HL-60/S4 treated with retinoic acid at 250 ng/mL for 4 days and 3 days (cell line): Measurements from ENCODE around the gene RTL10.

ENCODE experiments used
- in situ Hi-C: fragments of 300-500 bp; cut with MboI; formaldehyde crosslinking; loops from 2 replicates; pipeline ENCODE4 v1.7.0; 2022; ENCODE audit warnings: low sequenced_read_pairs

RTL10 gene

DNA sequence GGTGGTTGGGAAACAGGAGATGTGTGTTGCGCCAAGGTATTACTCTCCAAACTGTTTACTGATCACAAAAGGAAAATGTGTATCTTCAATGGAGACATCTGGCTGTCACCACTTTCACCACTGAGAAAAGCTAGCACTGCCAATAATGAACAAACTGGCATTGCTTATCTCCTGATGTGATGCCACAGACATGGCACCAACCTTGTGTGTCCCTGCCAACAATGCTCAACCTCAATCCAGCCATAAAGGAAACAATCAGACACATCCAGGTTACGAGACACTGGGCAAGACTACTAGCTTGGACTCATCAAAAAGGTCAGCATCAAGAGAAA, 28.1 kb downstream of the RTL10 start:
- in situ Hi-C loops = no loop called here

DNA sequence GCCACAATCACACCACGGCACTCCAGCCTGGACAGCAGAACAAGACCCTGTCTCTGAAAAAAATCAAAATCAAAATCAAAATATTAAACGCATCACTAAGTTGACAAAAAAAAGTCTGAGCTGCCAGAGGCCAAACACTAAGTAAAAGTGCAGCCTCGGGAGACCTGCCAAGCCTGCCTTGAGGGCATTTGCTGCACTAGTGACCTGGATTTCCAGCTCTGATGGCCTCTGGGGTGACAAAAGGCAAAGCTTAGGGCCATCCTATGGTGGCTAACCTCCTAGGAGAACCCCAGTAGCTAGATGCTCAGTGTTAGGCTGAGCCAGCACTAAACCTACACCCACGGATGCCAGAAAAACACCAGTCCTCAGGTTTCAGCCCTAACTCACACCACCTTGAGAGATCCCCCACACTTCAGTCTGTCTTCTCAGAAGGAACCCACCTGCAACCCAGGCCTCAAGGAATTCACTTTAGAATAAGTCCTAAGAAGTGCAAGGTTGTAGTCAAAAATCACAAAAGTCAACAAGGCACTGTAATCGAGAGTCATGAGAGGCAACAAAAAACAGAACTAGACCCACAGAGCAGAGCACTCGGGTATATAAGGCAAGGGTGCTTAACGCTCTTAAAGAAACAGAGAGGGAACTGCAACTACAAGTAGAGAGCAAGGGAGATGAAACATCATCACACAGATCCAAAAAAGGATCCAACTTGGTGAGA, 28.6 kb downstream of the RTL10 start:
- in situ Hi-C loops = no loop called here

DNA sequence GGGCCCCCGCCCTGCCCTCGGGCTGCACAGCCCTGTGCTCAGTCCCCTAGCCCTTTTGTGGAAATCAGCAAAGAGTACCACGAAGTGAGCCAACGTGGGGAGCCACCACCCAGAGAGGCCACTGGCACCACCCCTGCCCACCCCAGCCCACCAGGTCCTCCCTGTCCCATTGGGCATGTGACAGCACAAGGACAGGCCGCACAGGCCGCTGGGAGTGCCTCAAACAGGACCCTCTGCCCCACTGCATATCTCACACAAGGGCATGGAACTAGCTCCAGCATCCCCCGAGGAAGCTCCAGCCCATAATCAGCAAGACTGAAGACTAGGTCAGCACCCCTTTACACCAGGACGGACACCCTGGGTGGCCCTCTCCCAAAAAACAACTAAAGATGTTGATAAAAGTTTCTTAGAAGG, 29.7 kb downstream of the RTL10 start:
- in situ Hi-C loops = no loop called here

DNA sequence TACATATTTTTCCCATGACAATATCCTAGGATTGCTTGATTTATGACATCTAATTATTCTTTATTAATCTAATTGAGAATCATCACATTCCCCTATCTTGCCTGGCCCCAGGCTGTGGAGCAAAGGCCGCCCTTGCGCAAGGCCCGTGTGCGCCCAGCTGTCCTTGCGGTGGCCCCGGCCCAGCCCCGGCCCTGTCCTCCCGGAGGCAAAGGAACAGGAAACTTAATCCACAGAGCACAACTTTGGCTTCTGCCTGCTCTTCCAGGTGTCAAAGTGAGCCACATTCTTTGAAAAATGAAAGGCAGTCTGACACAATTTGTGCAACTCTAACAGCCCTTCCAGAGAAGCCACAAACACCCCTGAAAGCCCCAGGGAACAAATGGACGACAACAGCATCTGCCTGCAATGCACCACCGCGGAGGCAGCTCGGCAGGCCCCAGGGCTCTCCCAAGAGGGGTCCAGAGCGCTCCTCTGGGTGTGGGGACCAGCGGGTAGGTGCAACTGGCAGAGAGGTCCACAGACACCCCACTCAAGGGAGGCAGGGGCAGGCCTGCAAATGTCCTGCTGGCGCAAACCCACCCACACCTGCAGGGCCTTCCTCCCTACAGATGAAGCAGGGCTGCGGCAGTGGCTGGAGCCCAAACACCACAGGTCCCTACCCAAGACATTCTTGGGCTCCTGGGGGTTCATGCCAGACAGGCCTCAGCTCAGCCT, 30.3 kb downstream of the RTL10 start:
- in situ Hi-C loops = no loop called here

DNA sequence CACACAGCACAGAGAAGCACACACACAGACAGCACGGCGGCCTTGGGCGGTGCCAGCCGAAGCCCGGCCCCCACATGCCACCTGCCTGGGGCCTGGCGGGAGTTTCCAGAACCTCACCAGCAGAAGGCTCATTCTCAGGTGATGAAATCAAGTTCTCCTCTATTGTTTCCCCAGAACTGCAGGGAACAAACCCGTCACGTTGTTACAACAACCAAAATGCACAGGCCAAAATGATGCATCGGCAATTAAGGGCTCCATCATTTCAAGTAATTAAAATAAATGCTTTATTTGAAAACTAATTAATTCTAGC, 30.8 kb downstream of the RTL10 start:
- in situ Hi-C loops = no loop called here

DNA sequence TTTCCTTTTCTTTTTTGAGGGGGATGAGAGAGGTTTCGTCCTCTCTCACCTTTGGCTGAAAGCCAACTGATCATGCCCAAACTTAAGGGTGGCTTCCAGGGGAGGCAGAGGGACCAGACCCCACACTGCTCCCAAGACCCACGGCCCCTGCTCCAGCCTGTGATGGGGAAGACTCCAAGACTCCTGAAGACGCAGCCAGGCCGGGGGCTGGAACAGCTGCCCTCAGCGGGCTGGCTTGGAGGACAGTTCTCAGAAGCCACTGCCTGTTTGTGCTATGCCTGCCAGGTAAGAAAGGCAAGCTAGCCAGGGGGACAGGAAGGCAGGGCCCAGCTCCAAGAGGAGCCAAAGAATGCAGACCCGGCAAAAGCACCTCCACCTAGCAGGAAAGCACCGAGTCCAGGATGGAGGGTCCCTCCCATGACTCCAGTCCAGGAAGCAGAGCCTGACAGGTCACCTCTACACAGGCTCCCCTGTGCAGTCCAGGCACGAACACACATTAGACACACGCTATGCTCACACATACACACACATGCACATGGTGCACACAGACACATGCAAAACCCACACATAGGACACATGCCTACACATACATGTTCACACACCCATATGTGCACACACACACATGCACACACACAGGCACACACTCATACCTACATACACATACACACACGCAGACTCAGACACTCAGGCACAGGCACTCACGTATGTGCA, 31.3 kb downstream of the RTL10 start:
- in situ Hi-C loops = no loop called here

DNA sequence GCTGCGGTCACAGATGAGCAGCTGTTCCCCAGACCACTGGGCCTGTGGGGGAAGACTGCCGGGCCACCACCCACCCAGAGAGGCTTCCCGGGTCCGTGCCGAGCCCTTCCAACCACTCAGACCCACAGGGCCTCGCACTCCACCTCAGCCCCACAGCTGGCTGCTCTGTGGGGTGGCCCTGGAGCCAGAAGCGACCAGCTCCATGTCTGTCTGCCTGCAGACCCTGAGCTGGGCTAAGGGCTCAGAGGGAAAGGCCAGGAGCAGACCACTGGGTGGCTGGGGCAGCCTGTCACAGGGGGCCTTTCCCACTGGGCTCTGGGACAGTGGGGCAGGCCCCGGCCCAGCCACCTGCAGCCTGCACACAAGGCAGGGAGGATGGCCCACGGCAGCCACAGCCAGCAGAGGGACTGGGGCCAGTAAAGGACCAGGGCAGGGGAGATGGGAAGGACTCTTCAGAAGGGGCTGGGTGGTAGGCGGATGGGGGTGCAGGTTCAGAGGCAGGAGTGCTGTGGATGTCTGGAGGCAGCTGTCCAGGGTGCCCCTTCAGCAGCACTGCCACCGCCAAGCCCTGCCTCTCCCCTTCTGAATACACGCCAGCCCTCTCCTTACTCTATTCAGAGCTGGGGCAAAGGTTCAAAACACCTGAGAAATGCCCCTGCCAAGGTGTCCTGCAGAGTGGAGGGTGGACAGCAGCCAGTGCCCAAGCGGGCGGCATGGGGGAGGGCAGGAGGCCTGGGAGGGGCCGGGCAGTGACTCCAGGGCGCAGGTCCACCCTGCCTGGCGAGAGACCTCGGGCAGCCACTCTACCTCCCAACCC, 32.2 kb downstream of the RTL10 start:
- in situ Hi-C loops = no loop called here

DNA sequence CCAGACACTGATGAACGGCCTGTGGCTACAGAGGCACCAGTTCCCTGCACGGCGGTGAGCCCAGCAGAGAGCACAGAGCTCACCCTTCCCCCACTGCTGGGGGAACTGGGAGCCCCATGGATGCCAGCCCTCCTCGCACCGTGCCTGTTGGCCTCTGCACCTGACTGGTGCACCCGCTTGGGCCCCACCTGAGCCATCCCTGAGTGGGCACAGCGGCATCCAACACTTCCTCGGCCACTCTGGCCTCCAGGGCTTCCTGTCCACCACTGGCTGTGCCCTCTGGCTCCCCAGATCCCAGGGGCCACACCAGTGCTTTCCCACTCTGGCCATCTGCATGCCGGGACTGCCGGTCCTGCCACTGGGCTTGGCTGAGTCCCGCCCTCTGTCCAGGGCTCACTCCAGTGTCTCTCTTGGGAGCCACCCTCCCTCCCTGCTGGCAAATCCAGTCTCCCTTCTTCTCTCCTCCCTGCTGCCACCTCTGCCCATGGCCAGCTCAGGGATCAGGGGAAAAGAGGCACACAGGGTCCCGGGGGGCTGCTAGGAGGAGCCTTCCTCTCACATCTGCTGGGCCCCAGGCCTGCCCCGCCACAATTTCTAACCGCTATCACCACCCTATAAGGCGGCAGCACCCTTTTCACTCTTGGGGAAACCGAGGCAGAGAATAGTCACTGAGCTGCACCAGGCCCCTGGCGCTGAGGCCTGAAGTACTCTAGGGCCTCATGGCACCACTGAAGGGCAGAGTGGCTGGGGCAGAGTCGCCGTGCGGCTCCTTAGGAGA, 33.0 kb downstream of the RTL10 start:
- in situ Hi-C loops = no loop called here

DNA sequence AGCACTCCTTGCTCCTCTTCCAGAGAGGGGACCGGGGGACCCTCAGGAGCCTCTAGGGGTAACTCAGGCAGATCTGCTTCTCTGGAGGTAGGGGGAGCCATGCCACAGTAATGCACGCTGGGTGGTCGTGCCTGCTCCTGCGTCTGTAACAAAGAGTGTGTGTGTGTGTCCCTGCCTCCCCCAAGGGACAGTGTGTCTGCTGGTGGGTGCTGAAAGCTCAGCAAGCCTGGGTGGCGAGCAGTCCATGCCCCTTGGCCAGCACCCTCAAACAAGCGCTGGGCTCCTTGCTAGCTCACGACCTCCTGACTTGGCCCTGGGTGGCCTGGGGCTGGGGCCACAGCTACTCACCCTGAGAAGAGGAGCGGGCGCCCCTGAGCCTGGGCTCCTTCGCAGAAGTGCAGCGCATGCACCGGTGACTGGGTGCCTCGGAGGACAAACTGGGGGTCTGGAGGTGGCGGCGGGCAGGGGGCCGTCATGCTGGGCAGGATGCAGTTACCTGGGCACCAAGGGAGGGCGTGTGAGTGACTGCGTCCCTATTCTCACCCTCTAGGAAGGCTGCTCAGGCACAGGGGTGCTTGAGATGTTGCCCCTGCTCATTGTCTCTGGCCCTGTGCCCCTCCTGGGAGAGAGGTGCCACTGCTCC, 33.7 kb downstream of the RTL10 start:
- in situ Hi-C loops = no loop called here

DNA sequence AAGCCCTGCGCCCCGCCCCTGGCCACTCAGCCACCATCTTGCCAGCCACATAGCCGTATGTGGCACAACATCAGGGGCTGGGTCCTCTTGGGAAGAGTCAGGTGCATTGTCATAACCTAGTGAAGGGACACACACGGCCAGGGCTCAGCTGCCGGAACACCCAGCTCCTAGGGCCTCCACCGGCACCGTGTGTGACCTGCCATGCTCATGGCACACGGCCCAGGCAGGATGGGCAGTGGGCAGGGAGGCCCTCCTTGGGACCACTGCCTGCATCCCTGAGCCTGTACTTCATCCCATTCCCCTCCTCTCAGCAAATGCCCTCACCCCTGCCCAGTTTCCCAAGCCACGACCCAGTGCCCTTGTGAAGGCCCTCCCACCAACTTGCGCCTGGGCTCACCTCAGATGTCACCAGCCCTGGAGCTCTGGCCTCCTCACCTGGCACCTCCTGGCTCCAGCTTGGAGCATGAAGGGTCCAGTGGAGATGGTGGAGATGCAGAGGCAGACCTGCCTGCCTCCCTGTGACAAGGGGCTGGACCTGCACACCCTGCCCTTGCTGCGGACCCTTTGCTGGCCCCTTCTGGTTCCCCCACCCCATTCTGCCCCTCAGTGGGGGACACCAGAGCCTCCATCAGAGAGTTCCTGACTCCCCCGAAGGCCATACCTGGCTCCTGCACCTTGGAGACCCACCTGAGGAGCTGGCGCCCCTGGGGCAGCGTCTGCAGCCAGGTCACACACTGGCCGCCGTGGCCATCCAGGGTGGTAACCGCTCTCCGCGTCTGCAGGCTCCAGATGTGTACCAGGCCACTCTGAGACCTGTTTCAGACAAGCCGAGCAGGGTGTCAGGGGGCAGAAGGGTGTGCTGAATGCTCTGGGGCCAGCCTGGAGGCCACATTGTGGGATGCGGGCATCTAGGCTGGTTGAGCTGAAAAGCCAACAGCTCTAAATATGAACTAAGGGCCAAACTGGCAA, 34.5 kb downstream of the RTL10 start:
- in situ Hi-C loops = no loop called here

DNA sequence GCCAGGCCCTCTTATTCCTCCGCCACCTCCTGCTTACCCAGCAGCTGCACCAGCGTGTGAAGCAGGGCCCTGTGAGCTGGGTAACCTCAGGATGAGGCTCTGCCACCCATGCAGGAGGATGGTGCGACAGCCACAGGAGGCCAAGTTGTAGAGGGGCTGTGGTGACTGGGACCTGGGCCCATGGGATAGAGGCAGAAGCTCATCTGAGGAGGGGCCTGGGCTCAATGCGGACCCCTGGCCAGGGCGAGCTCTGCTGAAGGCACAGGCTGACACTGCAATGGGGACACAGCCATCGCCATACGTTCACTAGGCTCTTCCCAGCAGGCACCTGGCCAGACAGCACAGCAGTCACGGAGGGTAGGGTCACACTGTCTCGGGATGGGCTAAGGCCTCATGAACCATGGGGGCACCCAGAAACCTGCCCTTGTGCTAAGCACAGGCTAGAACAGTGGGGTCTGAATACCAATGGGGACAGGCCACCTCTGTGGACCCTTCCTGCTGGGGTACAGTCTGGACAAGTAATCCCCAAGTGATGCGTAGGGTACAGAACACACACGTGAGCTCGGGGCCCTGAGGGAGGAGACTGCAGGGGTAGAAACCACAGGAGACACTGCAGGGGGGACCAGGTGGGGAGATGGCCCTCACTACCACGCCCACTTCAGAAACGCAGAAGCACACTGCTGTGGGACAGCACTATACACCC, 35.3 kb downstream of the RTL10 start:
- in situ Hi-C loops = no loop called here

DNA sequence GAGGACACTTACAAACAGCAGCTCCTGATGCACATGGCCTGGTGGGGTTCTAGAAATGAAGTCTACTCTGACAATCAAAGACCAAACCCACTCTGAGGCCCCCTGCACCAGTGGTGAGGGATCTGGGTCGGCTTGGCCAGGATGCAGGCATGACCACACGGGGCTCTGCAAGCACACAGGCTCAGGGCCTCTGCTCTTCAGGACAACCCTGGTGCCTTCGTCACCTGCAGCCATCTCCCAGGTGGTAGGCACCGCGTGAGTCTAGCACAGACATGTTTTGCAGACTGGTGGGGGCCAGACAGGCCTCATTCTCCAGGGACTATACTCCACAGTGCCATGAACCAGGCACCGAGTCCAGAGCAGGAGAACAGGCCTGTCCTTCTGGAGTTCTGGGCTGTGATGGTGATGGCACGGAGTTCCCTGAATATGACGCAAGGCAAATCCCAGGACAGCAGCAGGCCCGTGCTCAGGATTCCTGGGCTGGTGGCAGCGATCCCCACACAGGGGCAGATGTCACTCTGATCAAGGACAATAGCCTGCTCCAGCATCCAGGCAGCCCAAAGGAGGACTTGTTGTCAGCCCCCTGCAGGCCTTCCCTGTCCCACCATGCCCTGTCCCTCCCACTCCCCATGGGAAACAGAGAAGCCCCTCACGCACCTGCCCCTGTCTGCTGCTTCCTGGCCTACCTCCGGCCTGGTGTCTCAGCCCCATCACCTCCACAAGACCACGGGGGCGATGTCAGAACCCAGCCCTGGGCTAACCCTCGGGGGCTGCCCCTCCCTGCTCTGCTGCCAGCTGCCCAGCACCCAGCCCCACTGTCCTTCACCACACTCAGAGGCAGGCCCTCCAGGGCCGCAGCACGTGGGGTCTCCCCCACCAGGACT, 36.1 kb downstream of the RTL10 start:
- in situ Hi-C loops = no loop called here

DNA sequence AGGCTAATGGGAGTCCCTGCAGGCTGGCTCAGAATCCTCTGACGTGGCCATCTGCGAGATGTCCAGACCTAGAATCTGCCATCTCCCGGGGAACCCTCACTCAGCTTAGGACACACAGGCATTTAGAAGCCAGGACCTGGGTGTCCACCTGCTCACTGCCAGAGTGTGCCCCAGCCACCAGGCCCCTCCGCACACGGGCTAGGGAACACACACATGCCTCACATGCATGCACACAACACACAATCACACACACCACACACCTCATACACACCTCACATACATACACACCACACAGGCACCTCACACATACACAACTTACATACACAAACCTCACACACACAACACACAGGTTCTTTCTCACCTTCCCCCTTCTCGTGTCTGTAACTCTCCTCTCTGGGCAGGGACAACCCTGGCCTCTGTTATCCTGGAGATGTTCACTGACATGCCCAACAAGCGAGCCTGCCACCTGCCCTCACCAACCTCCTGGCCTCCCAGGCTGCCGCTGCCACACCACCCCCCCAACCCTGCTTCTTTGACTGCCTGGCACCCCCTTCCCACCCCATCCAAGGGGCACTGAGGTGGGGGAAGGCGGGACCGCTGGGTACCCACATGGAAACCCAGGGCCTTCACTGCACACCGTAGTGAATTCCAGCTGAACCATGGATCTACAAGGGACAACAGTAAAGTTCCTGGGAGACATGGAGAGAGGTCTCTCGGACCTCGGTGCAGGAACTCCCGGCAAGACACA, 38.1 kb downstream of the RTL10 start:
- in situ Hi-C loops = no loop called here

DNA sequence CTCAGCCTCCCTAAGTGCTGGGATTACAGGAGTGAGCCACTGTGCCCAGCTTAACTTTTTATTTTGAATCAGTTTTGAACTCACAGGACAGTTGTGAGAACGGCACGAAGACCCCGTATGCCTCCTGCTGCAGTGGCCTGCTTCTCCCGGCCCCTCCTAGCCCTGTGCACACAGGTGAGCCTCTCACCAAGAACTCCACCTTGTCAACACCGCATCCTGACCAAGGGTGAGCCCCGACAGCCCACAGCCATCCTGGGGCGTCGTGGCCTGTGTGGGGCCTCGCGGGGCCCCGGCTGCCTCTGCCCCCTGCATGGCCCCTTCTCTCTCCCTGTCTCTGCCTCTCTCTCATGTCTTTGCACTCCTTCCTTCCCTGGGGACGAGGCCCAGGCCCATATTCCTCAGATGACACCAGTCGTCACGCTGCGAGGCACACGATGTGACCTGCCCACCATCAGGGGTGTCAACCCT, 38.8 kb downstream of the RTL10 start:
- in situ Hi-C loops = no loop called here

DNA sequence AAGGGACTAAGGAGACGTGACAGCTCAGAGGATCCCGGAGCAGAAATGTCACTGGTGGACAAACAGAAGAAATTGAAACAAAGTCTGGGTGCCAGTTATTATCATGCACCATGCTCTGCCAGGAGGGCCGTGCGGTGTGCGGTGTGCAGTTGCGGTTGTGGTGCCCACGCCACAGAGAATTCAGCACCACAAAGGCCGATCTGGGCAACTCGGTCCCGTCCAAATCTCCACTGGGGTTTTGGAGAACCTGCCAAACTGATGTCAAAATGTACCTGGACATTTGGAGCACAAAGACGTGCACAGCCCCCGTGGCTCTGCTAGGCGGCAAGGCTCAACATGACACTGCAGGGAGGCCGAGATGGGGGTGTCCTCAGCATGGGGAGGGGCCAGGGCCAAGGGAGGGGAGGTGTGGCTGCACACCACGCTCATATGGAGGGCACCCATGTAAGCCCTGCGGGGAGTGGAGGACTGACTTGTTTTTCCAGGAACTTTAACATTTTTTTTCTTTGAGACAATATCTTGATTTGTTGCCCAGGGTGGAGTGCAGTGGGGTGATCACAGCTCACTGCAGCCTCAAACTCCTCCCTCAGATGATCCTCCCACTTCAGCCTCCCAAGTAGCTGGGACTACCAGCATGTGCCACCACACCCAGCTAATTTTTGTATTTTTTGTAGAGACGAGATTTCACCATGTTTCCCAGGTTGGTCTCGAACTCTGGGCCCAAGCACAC, 39.4 kb downstream of the RTL10 start:
- in situ Hi-C loops = no loop called here

DNA sequence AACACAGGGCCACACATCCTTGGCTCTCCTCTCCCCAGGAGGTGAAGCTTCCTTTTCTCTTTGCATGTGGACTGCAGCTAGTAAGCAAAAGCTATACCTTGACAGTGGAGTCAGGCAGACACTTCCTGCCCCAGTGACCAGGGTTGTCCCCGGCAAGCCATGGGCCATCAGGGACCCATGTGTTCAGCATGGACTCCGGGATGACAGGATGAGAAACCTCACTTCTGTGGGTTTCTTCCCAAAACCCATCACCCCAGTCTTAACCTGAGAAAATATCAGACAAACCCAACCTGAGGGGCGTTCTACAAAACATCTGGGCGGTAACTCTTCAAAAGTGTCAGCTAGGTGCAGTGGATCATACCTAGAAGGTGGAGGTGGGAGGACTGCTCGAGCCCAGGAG, 40.2 kb downstream of the RTL10 start:
- in situ Hi-C loops = no loop called here
